H1 (cell line): ENCODE results near the gene AGRN. TPM values are rescaled to one million over a fixed set of nuclear protein-coding genes. Genes with fewer than 3 reads are reported as not detected.

Experiments used
- CTCF ChIA-PET: fragments of 300-600 bp; sonication (Branson Sonifier 250); formaldehyde crosslinking; loops from one replicate; lab custom pipeline; 2021; ENCODE audit not compliant: partially characterized antibody; lab: Charles Lee
- POLR2A ChIA-PET: fragments of 300-600 bp; sonication (Branson Sonifier 250); formaldehyde crosslinking; loops from one replicate; lab custom pipeline; 2021; ENCODE audit warnings: inconsistent platforms; ENCODE audit not compliant: partially characterized antibody; lab: Charles Lee
- DNase-seq, 2 experiments: peaks; one replicate each; pipeline versions ENCODE4 v3.0.0 to v3.0.0-alpha.2; 2010 to 2022; ENCODE audit warnings: low spot score in 2 of 2, low read depth in 1 of 2, mixed read lengths in 1 of 2
- FAIRE-seq: peaks from 2 replicates; lab custom pipeline; 2011; peaks lifted over from hg19 to GRCh38; lab: Jason Lieb, UNC
- H2AFZ ChIP-seq: 2 replicates; pipeline ENCODE4 v1.8.1; 2012; ENCODE audit warnings: low read length, inconsistent platforms
- H2AK5ac ChIP-seq: 2 replicates; pipeline ENCODE4 v1.6.1; 2013; ENCODE audit warnings: low read depth, low read length
- H2BK120ac ChIP-seq: replicated peaks from 2 replicates; pipeline ENCODE3; 2013; ENCODE audit warnings: low read depth, low read length, inconsistent platforms
- H2BK12ac ChIP-seq: 2 replicates; pipeline ENCODE4 v1.6.1; 2013; ENCODE audit warnings: low read depth, low read length
- H2BK15ac ChIP-seq: 2 replicates; pipeline ENCODE4 v1.6.1; 2013; ENCODE audit warnings: low read length
- H2BK20ac ChIP-seq: 2 replicates; pipeline ENCODE4 v1.6.1; 2013; ENCODE audit warnings: low read length
- H2BK5ac ChIP-seq: 2 replicates; pipeline ENCODE4 v1.6.1; 2013; ENCODE audit warnings: low read depth, low read length
- H3K14ac ChIP-seq: 2 replicates; pipeline ENCODE4 v1.6.1; 2013; ENCODE audit warnings: inconsistent platforms; ENCODE audit not compliant: insufficient read length
- H3K18ac ChIP-seq: 2 replicates; pipeline ENCODE4 v1.6.1; 2013; ENCODE audit warnings: low read length; ENCODE audit errors: extremely low read depth
- H3K23ac ChIP-seq: 2 replicates; pipeline ENCODE4 v1.6.1; 2013; ENCODE audit warnings: inconsistent platforms; ENCODE audit not compliant: insufficient read length
- H3K23me2 ChIP-seq: 2 replicates; pipeline ENCODE4 v1.6.1; 2013; ENCODE audit warnings: low read depth, low read length
- H3K27ac ChIP-seq: 2 replicates; pipeline ENCODE4 v1.6.1; 2011; ENCODE audit warnings: low read depth, low read length, inconsistent platforms
- H3K27me3 ChIP-seq, 4 experiments: replicated peaks in 1 of 4; 1 replicate in 1 of 4; 2 replicates in 3 of 4; pipeline versions ENCODE4 v1.6.1 to v1.8.1; 2011 to 2013; ENCODE audit warnings: low read length in 3 of 4, mild to moderate bottlenecking in 3 of 4, inconsistent platforms in 2 of 4, mixed read lengths in 2 of 4, moderate library complexity in 1 of 4; ENCODE audit not compliant: control insufficient read depth in 3 of 4, insufficient read depth in 3 of 4; ENCODE audit errors: extremely low read depth in 1 of 4
- H3K36me3 ChIP-seq, 4 experiments: 2 replicates each; pipeline versions ENCODE4 v1.6.1 to v1.8.1; 2011 to 2013; ENCODE audit warnings: mild to moderate bottlenecking in 4 of 4, low read length in 3 of 4, moderate library complexity in 2 of 4, control low read depth in 1 of 4, inconsistent platforms in 1 of 4; ENCODE audit not compliant: insufficient read depth in 4 of 4, control insufficient read depth in 2 of 4
- H3K4ac ChIP-seq: replicated peaks from 2 replicates; pipeline ENCODE3; 2013; ENCODE audit warnings: low read length, low read depth, mixed read lengths, inconsistent platforms; ENCODE audit not compliant: insufficient read length
- H3K4me1 ChIP-seq, 4 experiments: replicated peaks in 1 of 4; 1 replicate in 1 of 4; 2 replicates in 3 of 4; pipeline versions ENCODE4 v1.6.1 to v1.8.1; 2011 to 2013; ENCODE audit warnings: low read length in 3 of 4, inconsistent platforms in 2 of 4, mixed read lengths in 1 of 4; ENCODE audit not compliant: insufficient read depth in 4 of 4, control insufficient read depth in 3 of 4
- H3K4me2 ChIP-seq, 2 experiments: 2 replicates each; pipeline versions ENCODE4 v1.6.1 to v1.8.1; 2011 to 2013; ENCODE audit warnings: low read depth in 2 of 2, low read length in 2 of 2, control low read depth in 1 of 2, inconsistent platforms in 1 of 2, mild to moderate bottlenecking in 1 of 2; ENCODE audit not compliant: insufficient read depth in 1 of 2
- H3K4me3 ChIP-seq, 4 experiments: fragments of 200-600, 300-600 bp in 1 of 4; sonication (generic), shearing (Covaris generic), sonication (Bioruptor Twin) in 1 of 4; 2 replicates each; pipeline versions ENCODE4 v1.5.1 to v1.8.1; 2011 to 2016; ENCODE audit warnings: low read length in 4 of 4, low read depth in 3 of 4, control low read depth in 2 of 4, inconsistent platforms in 2 of 4, mild to moderate bottlenecking in 2 of 4, mixed read lengths in 1 of 4, moderate library complexity in 1 of 4; ENCODE audit not compliant: insufficient read depth in 2 of 4; ENCODE audit errors: extremely low read depth in 1 of 4
- H3K56ac ChIP-seq: replicated peaks from 2 replicates; pipeline ENCODE3; 2013; ENCODE audit warnings: low read depth, mild to moderate bottlenecking, mixed read lengths, low read length, inconsistent platforms; ENCODE audit not compliant: insufficient read length
- H3K79me1 ChIP-seq: 2 replicates; pipeline ENCODE4 v1.6.1; 2013; ENCODE audit warnings: low read depth, low read length, control low read depth
- H3K79me2 ChIP-seq, 2 experiments: 2 replicates each; pipeline versions ENCODE4 v1.6.1 to v1.8.1; 2012 to 2013; ENCODE audit warnings: low read length in 2 of 2, mild to moderate bottlenecking in 2 of 2, inconsistent platforms in 1 of 2; ENCODE audit not compliant: insufficient read depth in 2 of 2, control insufficient read depth in 1 of 2
- H3K9ac ChIP-seq, 4 experiments: replicated peaks in 1 of 4; 1 replicate in 1 of 4; 2 replicates in 3 of 4; pipeline versions ENCODE4 v1.6.1 to v1.8.1; 2011 to 2013; ENCODE audit warnings: low read depth in 3 of 4, low read length in 3 of 4, control low read depth in 2 of 4, mild to moderate bottlenecking in 2 of 4, moderate library complexity in 2 of 4, inconsistent platforms in 1 of 4; ENCODE audit errors: extremely low read depth in 1 of 4
- H3K9me3 ChIP-seq, 2 experiments: 2 replicates each; pipeline versions ENCODE4 v1.6.1 to v1.8.1; 2012 to 2013; ENCODE audit warnings: mild to moderate bottlenecking in 2 of 2, moderate library complexity in 2 of 2, control low read depth in 1 of 2, inconsistent platforms in 1 of 2, low read depth in 1 of 2, low read length in 1 of 2, mixed read lengths in 1 of 2; ENCODE audit not compliant: insufficient read depth in 2 of 2
- H4K20me1 ChIP-seq, 2 experiments: replicated peaks in 1 of 2; 2 replicates each; pipeline versions ENCODE3 to v1.8.1; 2011 to 2013; ENCODE audit warnings: inconsistent platforms in 2 of 2, low read length in 2 of 2, mild to moderate bottlenecking in 1 of 2; ENCODE audit not compliant: insufficient read depth in 2 of 2, control insufficient read depth in 1 of 2
- H4K5ac ChIP-seq: 2 replicates; pipeline ENCODE4 v1.6.1; 2013; ENCODE audit warnings: low read length, low read depth, mixed read lengths, inconsistent platforms; ENCODE audit not compliant: insufficient read length
- H4K8ac ChIP-seq: 2 replicates; pipeline ENCODE4 v1.8.0; 2013; ENCODE audit warnings: mild to moderate bottlenecking, moderate library complexity, low read length, inconsistent platforms; ENCODE audit not compliant: insufficient read depth; ENCODE audit errors: extremely low read depth
- H4K91ac ChIP-seq: replicated peaks from 2 replicates; pipeline ENCODE3; 2013; ENCODE audit warnings: low read length, mixed read lengths, inconsistent platforms; ENCODE audit not compliant: insufficient read length
- ATF3 ChIP-seq: IDR thresholded peaks from 2 replicates; pipeline ENCODE4 v1.6.1; 2011; ENCODE audit warnings: low read depth, mild to moderate bottlenecking, low read length; ENCODE audit not compliant: insufficient read depth
- CTCF ChIP-seq, 3 experiments: IDR thresholded peaks; 1 replicate in 2 of 3; 2 replicates in 1 of 3; pipeline versions ENCODE4 v1.5.1 to v1.6.1; 2011; ENCODE audit warnings: low read length in 3 of 3, mild to moderate bottlenecking in 3 of 3, inconsistent platforms in 2 of 3, low read depth in 1 of 3, moderate library complexity in 1 of 3; ENCODE audit not compliant: insufficient read depth in 1 of 3; ENCODE audit errors: control extremely low read depth in 1 of 3
- EP300 ChIP-seq, 2 experiments: IDR thresholded peaks; 1 replicate in 1 of 2; 2 replicates in 1 of 2; pipeline ENCODE4 v1.6.1; 2011 to 2012; ENCODE audit warnings: low read depth in 2 of 2, low read length in 2 of 2, mild to moderate bottlenecking in 2 of 2, borderline replicate concordance in 1 of 2, inconsistent platforms in 1 of 2, moderate library complexity in 1 of 2
- GABPA ChIP-seq: IDR thresholded peaks from 2 replicates; pipeline ENCODE4 v1.6.1; 2011; ENCODE audit warnings: mild to moderate bottlenecking, low read length, moderate library complexity, borderline replicate concordance; ENCODE audit not compliant: insufficient read depth
- HDAC6 ChIP-seq: IDR thresholded peaks from one replicate; pipeline ENCODE4 v1.7.1; 2012; ENCODE audit warnings: low read depth, mild to moderate bottlenecking, inconsistent platforms, low read length, moderate library complexity
- MAX ChIP-seq: IDR thresholded peaks from 2 replicates; pipeline ENCODE4 v1.6.1; 2012; ENCODE audit warnings: inconsistent platforms
- SP4 ChIP-seq: IDR thresholded peaks from 2 replicates; pipeline ENCODE4 v1.6.1; 2012; ENCODE audit warnings: low read length, inconsistent platforms
- TBP ChIP-seq: IDR thresholded peaks from 2 replicates; pipeline ENCODE4 v1.6.1; 2011; ENCODE audit warnings: low read depth, low read length, improper control_type of control experiment
- WGBS, 2 experiments: shearing (Covaris generic) in 1 of 2; methylation state at CpG; one replicate each; pipeline versions ENCODE4 v1.1.6 to v1.1.7; 2013 to 2015; ENCODE audit warnings: low lambda C conversion rate in 2 of 2, mixed read lengths in 2 of 2, inconsistent platforms in 1 of 2, low coverage in 1 of 2, missing lambda C conversion rate in 1 of 2; ENCODE audit not compliant: insufficient replicate concordance in 2 of 2, insufficient coverage in 1 of 2, insufficient read length in 1 of 2; ENCODE audit errors: extremely low coverage in 1 of 2, missing lambda C conversion rate in 1 of 2; 5-methylcytosine and 5-hydroxymethylcytosine counted together
- polyA plus RNA-seq, 7 experiments: library from polyadenylated mRNA; depleted of rRNA in 3 of 7; stranded (reverse) in 5 of 7; unstranded in 2 of 7; fragments of >200 nt in 5 of 7; fragments of 200-250 nt in 2 of 7; gene quantifications; 1 replicate in 5 of 7; 2 replicates in 1 of 7; 4 replicates in 1 of 7; pipeline versions ENCODE4 v1.2.1 to v1.2.3, GENCODE V29; 2011 to 2013; ENCODE audit warnings: missing spikeins in 2 of 7, mixed read lengths in 2 of 7
- total RNA-seq: library from RNA; stranded (reverse); fragmentation: NEBNext Ultra II Directional; extraction: Animal tissue kit (Norgen Biotek cat#: 25700); gene quantifications from 2 replicates; pipeline ENCODE4 v1.2.1, GENCODE V29; 2021

AGRN gene
- total and polyA plus RNA-seq, 2 of the 8 experiments (the other 6 are each of a cell fraction or from before 2014, with no cell fraction given): 52.3 to 155 TPM

- H3K9ac ChIP-seq: no peak overlapping the region
- H2BK5ac ChIP-seq: no peak overlapping the region
- no peak overlapping the region for H4K8ac ChIP-seq
- H3K14ac ChIP-seq: no peak overlapping the region
- H2BK15ac ChIP-seq: no peak overlapping the region
- H4K91ac ChIP-seq: no peak overlapping the region
- no peaks in the 10 kb centered on the region for H3K79me2 ChIP-seq
- no peak overlapping the region for H2AK5ac ChIP-seq
- CTCF ChIA-PET: interaction anchor here (0.8 to 1.2 kb wide), 5 partner anchors 15 to 202 kb away, joined by 3 read pairs; partner anchors contain the start of gene RNF223
- no peak overlapping the region for H3K27ac ChIP-seq
- no peak overlapping the region for H4K5ac ChIP-seq
- no peak overlapping the region for H3K4me2 ChIP-seq
- no peak overlapping the region for H3K4ac ChIP-seq
- FAIRE-seq (no peak), DNase-seq (no peak)
- H3K23me2 ChIP-seq: no peaks in the 10 kb centered on the region
- H3K4me3 ChIP-seq: no peak overlapping the region
- no peak overlapping the region for H2AFZ ChIP-seq
- H3K79me1 ChIP-seq: no peaks in the 10 kb centered on the region
- POLR2A ChIA-PET: interaction anchor here (1.3 kb wide), 1 partner anchor 14 kb away, joined by 3 read pairs; no protein-coding TSS in a partner anchor
- H3K27me3 ChIP-seq: peaks cover 0 to 2% (median 0%) of the 10 kb centered on the region in 4 experiments; a peak in 1 of 7 replicates
- H3K4me1 ChIP-seq: no peaks in the 10 kb centered on the region
- H2BK12ac ChIP-seq: no peak overlapping the region
- H4K20me1 ChIP-seq: peaks cover 0 to 3% of the 10 kb centered on the region in 2 experiments
- peaks cover 0 to 20% of the 10 kb centered on the region in 2 experiments; a peak in 2 of 4 replicates for H3K9me3 ChIP-seq
- no peak overlapping the region for H3K56ac ChIP-seq
- no peaks in the 10 kb centered on the region for H3K36me3 ChIP-seq
- no peak overlapping the region for H3K23ac ChIP-seq
- H2BK20ac ChIP-seq: no peak overlapping the region
- WGBS, 2 experiments: 91% methylated on average over 22 of the region's 22 CpGs; no CpG with 5 or more reads in 1 of the 2 experiments
- H2BK120ac ChIP-seq: no peak overlapping the region
- H3K18ac ChIP-seq: no peak overlapping the region
- TF ChIP-seq CTCF (IDR thresholded peaks at IDR 0.05; ENCODE audit: control extremely low read depth in 1 of 3, insufficient read depth in 1 of 3, low read depth in 1 of 3, low read length in 3 of 3) (no peak), MAX (no peak), GABPA (no peak), HDAC6 (no peak), EP300 (IDR thresholded peaks at IDR 0.05; ENCODE audit: borderline replicate concordance in 1 of 2, low read depth in 2 of 2, low read length in 2 of 2) (no peak), TBP (no peak), ATF3 (no peak), SP4 (no peak)
Measured at GRCh38 chr1:1089731-1090423, 70.0 kb downstream of the AGRN start.
